Uterus (tissue), 4 donors: ENCODE data around the gene UBE2D2. TPM values are rescaled to one million over a fixed set of nuclear protein-coding genes. Genes with fewer than 3 reads are reported as not detected.
A peak's percentile ranks its signal among the peaks of the same experiment; 100 is the strongest.
"Not testable (repeated sequence)": the region's sequence is repeated elsewhere in the genome, so short reads cannot be mapped to it uniquely, and the experiment has no call there.

ENCODE experiments used
- DNase-seq, 2 donors: peaks; one replicate each; pipeline ENCODE4 v3.0.0-alpha.2; 2019 to 2020
- H3K27ac ChIP-seq, 2 donors: fragments of 200-600 bp; sonication (generic); 1 replicate in 1 of 2; 2 replicates in 1 of 2; pipeline ENCODE4 v1.5.1; 2016 to 2018
- H3K27me3 ChIP-seq, 2 donors: fragments of 200-600 bp; sonication (generic); one replicate each; pipeline ENCODE4 v1.5.1; 2018 to 2019; ENCODE audit warnings: control low read depth in 1 of 2
- H3K36me3 ChIP-seq, 2 donors: fragments of 200-600 bp; sonication (generic); one replicate each; pipeline ENCODE4 v1.5.1; 2019; ENCODE audit warnings: control low read depth in 1 of 2
- H3K4me1 ChIP-seq, 2 donors: fragments of 200-600 bp; sonication (generic); one replicate each; pipeline ENCODE4 v1.5.1; 2018 to 2019; ENCODE audit warnings: control low read depth in 1 of 2
- H3K4me3 ChIP-seq, 2 donors: fragments of 200-600 bp; sonication (generic); 1 replicate in 1 of 2; 2 replicates in 1 of 2; pipeline ENCODE4 v1.5.1; 2018 to 2019; ENCODE audit warnings: mild to moderate bottlenecking in 1 of 2
- H3K9me3 ChIP-seq, 2 donors: fragments of 200-600 bp; sonication (generic); one replicate each; pipeline ENCODE4 v1.5.1; 2019; ENCODE audit warnings: control low read depth in 1 of 2
- CTCF ChIP-seq, 4 experiments: fragments of 200-600 bp in 2 of 4; fragments of 450-650 bp in 2 of 4; sonication (generic) in 2 of 4; IDR thresholded peaks; one replicate each; pipeline ENCODE4 v1.5.1; 2016 to 2019; ENCODE audit warnings: antibody characterized with exemption in 4 of 4, mild to moderate bottlenecking in 2 of 4, moderate library complexity in 1 of 4
- POLR2A ChIP-seq, 2 donors: fragments of 450-650 bp; IDR thresholded peaks; one replicate each; pipeline ENCODE4 v1.6.1; 2016; ENCODE audit warnings: antibody characterized with exemption in 2 of 2, mild to moderate bottlenecking in 1 of 2, moderate library complexity in 1 of 2
- intact Hi-C: fragments of 100-400 bp; cut with DNase I; formaldehyde crosslinking; loops from one replicate; pipeline ENCODE4 v1.15.1; 2023; ENCODE audit warnings: low total_unique reads
- total RNA-seq, 4 donors: library from RNA; depleted of rRNA in 3 of 4; stranded (reverse); fragments of >200 nt in 3 of 4; gene quantifications; one replicate each; pipeline versions ENCODE4 v1.1.0 to v1.2.4, GENCODE V29; 2014 to 2023
- donor health status: DM: yes; HTN: yes; CAD: no.

The UBE2D2 gene
- total RNA-seq, 4 donors from 2014 or later, result 34.1 to 153 (median 76.3) TPM

- Histone ChIP-seq H3K4me1 (no peaks in the 10 kb centered on the region), H3K27ac (no peak overlapping the region), H3K36me3 (no peaks in the 10 kb centered on the region), H3K4me3 (no peak overlapping the region), H3K9me3 (no peaks in the 10 kb centered on the region), H3K27me3 (no peaks in the 10 kb centered on the region)
- DNase-seq, result no peak
- intact Hi-C loops, result no loop called here
- TF ChIP-seq POLR2A (IDR thresholded peaks at IDR 0.05), result no peak
- no peak for TF ChIP-seq CTCF (IDR thresholded peaks at IDR 0.05)
These were observed 58.7 kb downstream of the UBE2D2 start for GRCh38 chr5:139619861-139620260.

GRCh38 chr5:139625398-139625797 lies 64.3 kb downstream of the UBE2D2 start:
- H3K27me3 ChIP-seq, H3K36me3 ChIP-seq, H3K27ac ChIP-seq, H3K4me3 ChIP-seq, H3K4me1 ChIP-seq, H3K9me3 ChIP-seq, intact Hi-C loops, DNase-seq: not testable (repeated sequence)

- no peak for DNase-seq
- Histone ChIP-seq H3K4me1 (peaks cover 0 to under 1% of the 10 kb centered on the region in 2 donors), H3K4me3 (no peak overlapping the region), H3K27ac (no peak overlapping the region), H3K27me3 (no peaks in the 10 kb centered on the region), H3K9me3 (no peaks in the 10 kb centered on the region), H3K36me3 (no peaks in the 10 kb centered on the region)
- intact Hi-C loops, result no loop called here
- TF ChIP-seq CTCF (IDR thresholded peaks at IDR 0.05), result no peak
- TF ChIP-seq POLR2A (IDR thresholded peaks at IDR 0.05), result no peak
These were observed 69.7 kb downstream of the UBE2D2 start for GRCh38 chr5:139630855-139631254.

GRCh38 chr5:139631520-139632165 lies 70.5 kb downstream of the UBE2D2 start:
- Histone ChIP-seq H3K9me3 (no peaks in the 10 kb centered on the region), H3K4me3 (no peak overlapping the region), H3K27ac (no peak overlapping the region), H3K4me1 (peaks cover 0 to 9% of the 10 kb centered on the region in 2 donors), H3K36me3 (no peaks in the 10 kb centered on the region), H3K27me3 (no peaks in the 10 kb centered on the region)
- TF ChIP-seq CTCF (IDR thresholded peaks at IDR 0.05) (no peak), POLR2A (IDR thresholded peaks at IDR 0.05) (no peak)
- intact Hi-C loops, result no loop called here
- no peak for DNase-seq

- Histone ChIP-seq H3K4me1 (peaks cover 0 to 12% of the 10 kb centered on the region in 2 donors), H3K27me3 (no peaks in the 10 kb centered on the region), H3K4me3 (no peak overlapping the region), H3K27ac (no peak overlapping the region), H3K36me3 (no peaks in the 10 kb centered on the region), H3K9me3 (no peaks in the 10 kb centered on the region)
- peak; percentile 97 to 99 (median 98) for TF ChIP-seq CTCF (IDR thresholded peaks at IDR 0.05)
- no peak for TF ChIP-seq POLR2A (IDR thresholded peaks at IDR 0.05)
- peak; percentile 69 to 72 for DNase-seq
- intact Hi-C loops, result loop anchor here (2.0 kb wide), 2 partner anchors 55 to 131 kb away; no protein-coding TSS in a partner anchor
These were observed 72.3 kb downstream of the UBE2D2 start for GRCh38 chr5:139633295-139634027.
